Neural cell (in vitro differentiated cells): Measurements from ENCODE around the gene PVALEF. TPM values are rescaled to one million over a fixed set of nuclear protein-coding genes. Genes with fewer than 3 reads are reported as not detected.

ENCODE experiments used
- H2AFZ ChIP-seq: fragments of 200-600, 300-800 bp; sonication (generic), shearing (Covaris generic); 2 replicates; pipeline ENCODE4 v1.6.0; 2014; ENCODE audit warnings: low read depth, mild to moderate bottlenecking, antibody characterized with exemption, low read length, moderate library complexity
- H3F3A ChIP-seq: fragments of 200-600 bp; shearing (Covaris generic); 2 replicates; pipeline ENCODE4 v1.6.1; 2016; ENCODE audit warnings: mild to moderate bottlenecking, moderate library complexity, mixed read lengths, antibody characterized with exemption, low read length; ENCODE audit not compliant: insufficient read depth, poor library complexity, severe bottlenecking
- H3K27ac ChIP-seq: fragments of 200-600, 300-800 bp; sonication (generic), shearing (Covaris generic); 2 replicates; pipeline ENCODE4 v1.5.1; 2014; ENCODE audit warnings: mild to moderate bottlenecking, low read length, moderate library complexity
- H3K27me3 ChIP-seq: fragments of 300-800, 200-600 bp; sonication (generic), shearing (Covaris generic); 2 replicates; pipeline ENCODE4 v1.6.0; 2014; ENCODE audit warnings: mild to moderate bottlenecking, low read depth, low read length, moderate library complexity; ENCODE audit not compliant: insufficient read depth
- H3K36me3 ChIP-seq: fragments of 300-800, 200-600 bp; sonication (generic), shearing (Covaris generic); 2 replicates; pipeline ENCODE4 v1.5.1; 2014; ENCODE audit warnings: mild to moderate bottlenecking, antibody characterized with exemption, low read length, moderate library complexity; ENCODE audit not compliant: insufficient read depth
- H3K4me2 ChIP-seq: fragments of 300-800, 200-600 bp; sonication (generic), shearing (Covaris generic); 2 replicates; pipeline ENCODE4 v1.6.0; 2014; ENCODE audit warnings: mild to moderate bottlenecking, low read length
- H3K4me3 ChIP-seq: fragments of 300-800, 200-600 bp; sonication (generic), shearing (Covaris generic); 2 replicates; pipeline ENCODE4 v1.5.1; 2014; ENCODE audit warnings: mild to moderate bottlenecking, low read length, moderate library complexity
- H3K79me2 ChIP-seq: fragments of 200-600 bp; shearing (Covaris generic); replicated peaks from 2 replicates; pipeline ENCODE4 v1.6.0; 2014; ENCODE audit warnings: mild to moderate bottlenecking, low read length, moderate library complexity; ENCODE audit not compliant: insufficient read depth
- H3K9ac ChIP-seq: fragments of 300-800, 200-600 bp; sonication (generic), shearing (Covaris generic); 2 replicates; pipeline ENCODE4 v1.6.1; 2016; ENCODE audit warnings: mild to moderate bottlenecking, low read length, mixed read lengths
- H3K9me2 ChIP-seq: fragments of 200-600 bp; shearing (Covaris generic); 2 replicates; pipeline ENCODE4 v1.6.1; 2016; ENCODE audit warnings: mild to moderate bottlenecking, low read length, mixed read lengths; ENCODE audit not compliant: insufficient read depth
- H3K9me3 ChIP-seq: fragments of 200-600, 300-800 bp; sonication (generic), shearing (Covaris generic); 2 replicates; pipeline ENCODE4 v1.6.1; 2016; ENCODE audit warnings: mild to moderate bottlenecking, mixed run types, low read length, moderate library complexity, mixed read lengths
- H4K20me1 ChIP-seq: fragments of 200-600 bp; shearing (Covaris generic); 2 replicates; pipeline ENCODE4 v1.6.1; 2016; ENCODE audit warnings: mild to moderate bottlenecking, mixed run types; ENCODE audit not compliant: insufficient read depth
- EP300 ChIP-seq: fragments of 450-650 bp; conservative IDR thresholded peaks from 2 replicates; pipeline ENCODE4 v1.6.1; 2014; ENCODE audit warnings: antibody characterized with exemption, mild to moderate bottlenecking, moderate library complexity; ENCODE audit not compliant: poor library complexity, severe bottlenecking
- EZH2 ChIP-seq: fragments of 200-600, 300-800 bp; shearing (Covaris generic), sonication (generic); IDR thresholded peaks from 2 replicates; pipeline ENCODE4 v1.6.1; 2014; ENCODE audit warnings: antibody characterized with exemption, low read length, borderline replicate concordance, mild to moderate bottlenecking; ENCODE audit not compliant: insufficient read depth, poor library complexity, severe bottlenecking
- MXI1 ChIP-seq: fragments of 450-650 bp; conservative IDR thresholded peaks from 2 replicates; pipeline ENCODE4 v1.6.1; 2014; ENCODE audit warnings: antibody characterized with exemption, mild to moderate bottlenecking; ENCODE audit not compliant: poor library complexity, severe bottlenecking
- POLR2AphosphoS5 ChIP-seq: IDR thresholded peaks from 2 replicates; pipeline ENCODE4 v1.6.1; 2012
- RAD21 ChIP-seq: fragments of 450-650 bp; conservative IDR thresholded peaks from 2 replicates; pipeline ENCODE4 v1.6.1; 2014; ENCODE audit warnings: antibody characterized with exemption, mild to moderate bottlenecking, moderate library complexity
- SMC3 ChIP-seq: fragments of 450-650 bp; conservative IDR thresholded peaks from 2 replicates; pipeline ENCODE4 v1.6.1; 2014; ENCODE audit warnings: antibody characterized with exemption, mild to moderate bottlenecking, moderate library complexity; ENCODE audit not compliant: poor library complexity
- TAF1 ChIP-seq: IDR thresholded peaks from 2 replicates; pipeline ENCODE4 v1.6.1; 2012; ENCODE audit warnings: low read depth
- polyA plus RNA-seq: library from polyadenylated mRNA; depleted of rRNA; stranded (reverse); fragments of >200 nt; gene quantifications from 2 replicates; pipeline ENCODE4 v1.2.3, GENCODE V29; 2014
- TF ChIP-seq, protein P1 (sequence below): IDR thresholded peaks from 2 replicates; pipeline ENCODE4 v1.6.1; 2012; ENCODE audit warnings: borderline replicate concordance
- TF ChIP-seq, protein P2 (sequence below): fragments of 450-650 bp; IDR thresholded peaks from 2 replicates; pipeline ENCODE4 v1.5.1; 2014; ENCODE audit warnings: antibody characterized with exemption, mild to moderate bottlenecking, moderate library complexity; ENCODE audit not compliant: poor library complexity, severe bottlenecking

The PVALEF gene
- polyA plus RNA-seq, 1 donor from 2014 or later: not detected

DNA sequence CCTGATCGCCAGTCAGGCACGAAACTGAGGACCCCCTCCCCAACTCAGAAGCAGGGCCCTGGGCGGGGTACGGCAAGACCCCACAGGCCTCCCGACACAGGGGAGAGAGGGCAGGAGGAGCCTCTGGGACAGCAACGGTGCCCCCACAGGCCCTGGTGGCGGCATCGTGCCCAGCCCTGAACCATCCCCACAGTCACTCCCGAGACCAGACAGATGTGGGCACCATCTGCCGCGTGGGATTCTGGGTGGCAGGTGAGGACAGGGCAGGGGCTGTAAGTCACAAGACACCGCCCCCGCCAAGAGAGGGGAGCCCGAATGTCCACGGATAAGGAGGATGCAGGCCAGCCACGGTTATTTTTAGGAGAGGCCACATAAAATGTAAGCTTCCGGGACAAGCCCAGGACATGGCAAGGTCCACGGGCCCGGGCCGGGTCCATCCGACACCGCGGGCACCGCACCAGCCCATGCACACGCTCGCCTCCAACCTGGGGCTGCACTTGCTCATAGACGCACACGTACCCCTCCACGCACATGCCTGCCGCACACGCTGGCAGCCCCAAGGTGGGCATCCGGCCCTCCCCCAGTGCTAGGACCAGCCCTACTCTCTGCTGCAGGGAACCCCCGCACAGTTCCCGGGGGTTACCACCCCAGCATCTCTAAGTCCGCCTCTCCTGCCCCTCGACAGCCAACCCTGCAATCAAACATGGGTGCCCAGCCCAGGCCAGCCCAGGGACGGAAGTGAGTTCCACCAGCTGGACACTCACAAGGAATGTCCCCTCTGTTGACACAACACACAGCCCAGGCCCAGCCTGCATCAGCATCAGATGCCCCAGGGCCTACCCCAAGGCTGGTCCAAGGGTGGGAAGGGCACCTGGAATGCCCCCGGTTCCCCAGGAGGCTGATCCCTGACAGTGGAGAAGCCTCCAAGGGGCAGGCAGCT lies 8.2 kb upstream of the PVALEF start:
- Histone ChIP-seq H3K27me3 (no peaks in the 10 kb centered on the region), H3K36me3 (no peaks in the 10 kb centered on the region), H4K20me1 (no peaks in the 10 kb centered on the region), H3K79me2 (no peaks in the 10 kb centered on the region), H3K9ac (no peak overlapping the region), H2AFZ (no peak overlapping the region), H3K4me2 (no peak overlapping the region), H3F3A (no peaks in the 10 kb centered on the region), H3K27ac (no peak overlapping the region), H3K4me3 (no peak overlapping the region), H3K9me2 (no peaks in the 10 kb centered on the region), H3K9me3 (no peaks in the 10 kb centered on the region)
- TF ChIP-seq EZH2 (no peak), RAD21 (no peak), TAF1 (no peak), MXI1 (no peak), POLR2AphosphoS5 (no peak), SMC3 (no peak), EP300 (no peak)
- TF ChIP-seq, protein P1, sequence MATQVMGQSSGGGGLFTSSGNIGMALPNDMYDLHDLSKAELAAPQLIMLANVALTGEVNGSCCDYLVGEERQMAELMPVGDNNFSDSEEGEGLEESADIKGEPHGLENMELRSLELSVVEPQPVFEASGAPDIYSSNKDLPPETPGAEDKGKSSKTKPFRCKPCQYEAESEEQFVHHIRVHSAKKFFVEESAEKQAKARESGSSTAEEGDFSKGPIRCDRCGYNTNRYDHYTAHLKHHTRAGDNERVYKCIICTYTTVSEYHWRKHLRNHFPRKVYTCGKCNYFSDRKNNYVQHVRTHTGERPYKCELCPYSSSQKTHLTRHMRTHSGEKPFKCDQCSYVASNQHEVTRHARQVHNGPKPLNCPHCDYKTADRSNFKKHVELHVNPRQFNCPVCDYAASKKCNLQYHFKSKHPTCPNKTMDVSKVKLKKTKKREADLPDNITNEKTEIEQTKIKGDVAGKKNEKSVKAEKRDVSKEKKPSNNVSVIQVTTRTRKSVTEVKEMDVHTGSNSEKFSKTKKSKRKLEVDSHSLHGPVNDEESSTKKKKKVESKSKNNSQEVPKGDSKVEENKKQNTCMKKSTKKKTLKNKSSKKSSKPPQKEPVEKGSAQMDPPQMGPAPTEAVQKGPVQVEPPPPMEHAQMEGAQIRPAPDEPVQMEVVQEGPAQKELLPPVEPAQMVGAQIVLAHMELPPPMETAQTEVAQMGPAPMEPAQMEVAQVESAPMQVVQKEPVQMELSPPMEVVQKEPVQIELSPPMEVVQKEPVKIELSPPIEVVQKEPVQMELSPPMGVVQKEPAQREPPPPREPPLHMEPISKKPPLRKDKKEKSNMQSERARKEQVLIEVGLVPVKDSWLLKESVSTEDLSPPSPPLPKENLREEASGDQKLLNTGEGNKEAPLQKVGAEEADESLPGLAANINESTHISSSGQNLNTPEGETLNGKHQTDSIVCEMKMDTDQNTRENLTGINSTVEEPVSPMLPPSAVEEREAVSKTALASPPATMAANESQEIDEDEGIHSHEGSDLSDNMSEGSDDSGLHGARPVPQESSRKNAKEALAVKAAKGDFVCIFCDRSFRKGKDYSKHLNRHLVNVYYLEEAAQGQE: no peak
- TF ChIP-seq, protein P2, sequence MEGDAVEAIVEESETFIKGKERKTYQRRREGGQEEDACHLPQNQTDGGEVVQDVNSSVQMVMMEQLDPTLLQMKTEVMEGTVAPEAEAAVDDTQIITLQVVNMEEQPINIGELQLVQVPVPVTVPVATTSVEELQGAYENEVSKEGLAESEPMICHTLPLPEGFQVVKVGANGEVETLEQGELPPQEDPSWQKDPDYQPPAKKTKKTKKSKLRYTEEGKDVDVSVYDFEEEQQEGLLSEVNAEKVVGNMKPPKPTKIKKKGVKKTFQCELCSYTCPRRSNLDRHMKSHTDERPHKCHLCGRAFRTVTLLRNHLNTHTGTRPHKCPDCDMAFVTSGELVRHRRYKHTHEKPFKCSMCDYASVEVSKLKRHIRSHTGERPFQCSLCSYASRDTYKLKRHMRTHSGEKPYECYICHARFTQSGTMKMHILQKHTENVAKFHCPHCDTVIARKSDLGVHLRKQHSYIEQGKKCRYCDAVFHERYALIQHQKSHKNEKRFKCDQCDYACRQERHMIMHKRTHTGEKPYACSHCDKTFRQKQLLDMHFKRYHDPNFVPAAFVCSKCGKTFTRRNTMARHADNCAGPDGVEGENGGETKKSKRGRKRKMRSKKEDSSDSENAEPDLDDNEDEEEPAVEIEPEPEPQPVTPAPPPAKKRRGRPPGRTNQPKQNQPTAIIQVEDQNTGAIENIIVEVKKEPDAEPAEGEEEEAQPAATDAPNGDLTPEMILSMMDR: no peak

DNA sequence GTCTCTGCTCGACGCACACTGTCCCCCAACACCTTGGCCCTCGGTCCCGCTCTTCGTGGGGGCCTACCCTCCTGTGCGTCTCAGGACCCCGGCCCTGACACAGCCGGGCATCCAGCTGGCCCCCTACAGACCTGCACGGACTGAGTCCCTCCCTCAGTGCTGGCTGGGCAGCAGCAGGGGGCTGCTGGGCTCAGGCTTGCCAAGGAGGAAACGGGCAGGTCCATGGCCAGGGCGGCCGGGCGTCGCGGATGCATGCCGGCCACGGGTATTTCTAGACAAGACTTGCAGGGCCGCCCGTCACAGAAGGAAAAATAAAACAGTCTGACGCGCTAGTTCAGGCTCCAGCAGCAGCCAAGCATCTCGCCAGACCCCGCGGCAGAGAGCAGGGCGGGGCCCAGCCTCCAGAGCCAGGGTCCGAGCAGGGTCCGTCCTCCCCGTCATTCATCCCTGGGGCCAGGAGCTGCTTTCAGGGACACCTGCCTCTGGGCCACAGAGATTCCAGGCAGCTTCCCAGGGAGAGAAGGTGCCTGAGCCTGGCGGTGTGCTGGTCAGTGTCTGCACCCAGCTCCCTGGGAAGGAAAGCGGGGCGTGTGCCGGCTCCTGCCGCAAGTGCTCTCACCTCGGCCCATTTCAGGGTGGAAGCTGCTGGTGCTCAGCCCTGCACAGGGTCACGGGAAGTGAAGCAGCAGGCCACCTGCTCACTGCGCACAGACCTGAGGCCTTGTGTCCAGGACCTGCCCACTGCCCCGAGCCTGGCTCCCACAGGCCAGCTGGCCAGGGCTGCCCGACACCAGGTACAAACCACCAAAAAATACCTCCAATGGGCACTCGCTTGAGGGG lies 7.2 kb upstream of the PVALEF start:
- H2AFZ ChIP-seq: no peak overlapping the region
- H3F3A ChIP-seq: no peaks in the 10 kb centered on the region
- H3K27ac ChIP-seq: no peak overlapping the region
- no peaks in the 10 kb centered on the region for H3K9me2 ChIP-seq
- no peaks in the 10 kb centered on the region for H3K79me2 ChIP-seq
- H3K27me3 ChIP-seq: no peaks in the 10 kb centered on the region
- no peak overlapping the region for H3K4me3 ChIP-seq
- H3K9ac ChIP-seq: no peak overlapping the region
- H3K9me3 ChIP-seq: no peaks in the 10 kb centered on the region
- H3K4me2 ChIP-seq: no peak overlapping the region
- H4K20me1 ChIP-seq: no peaks in the 10 kb centered on the region
- TF ChIP-seq SMC3 (no peak), MXI1 (no peak), POLR2AphosphoS5 (no peak), TAF1 (no peak)
- H3K36me3 ChIP-seq: no peaks in the 10 kb centered on the region
